Central memory CD4-positive, alpha-beta T cell (primary cell): ENCODE data around the gene MYH6.
"Not testable (repeated sequence)": the region's sequence is repeated elsewhere in the genome, so short reads cannot be mapped to it uniquely, and the experiment has no call there.

Experiments
- DNase-seq: peaks from one replicate; pipeline ENCODE4 v3.0.0; 2022

Gene MYH6

GRCh38 chr14:23392613-23393012, 15.5 kb downstream of the MYH6 start:
- no peak for DNase-seq

GRCh38 chr14:23389871-23390270, 18.2 kb downstream of the MYH6 start:
- not testable (repeated sequence) for DNase-seq

GRCh38 chr14:23389396-23389795, 18.7 kb downstream of the MYH6 start:
- DNase-seq, result no peak

GRCh38 chr14:23388996-23389395, 19.1 kb downstream of the MYH6 start:
- no peak for DNase-seq

- no peak for DNase-seq
Measured at GRCh38 chr14:23387916-23388882, 19.9 kb downstream of the MYH6 start.

GRCh38 chr14:23386999-23387398, 21.1 kb downstream of the MYH6 start:
- DNase-seq, result no peak

GRCh38 chr14:23386266-23386657, 21.8 kb downstream of the MYH6 start:
- not testable (repeated sequence) for DNase-seq

GRCh38 chr14:23385642-23386265, 22.3 kb downstream of the MYH6 start:
- DNase-seq, result no peak

GRCh38 chr14:23385244-23385641, 22.8 kb downstream of the MYH6 start:
- no peak for DNase-seq

- no peak for DNase-seq
Measured at GRCh38 chr14:23384364-23385080, 23.6 kb downstream of the MYH6 start.

- no peak for DNase-seq
Measured at GRCh38 chr14:23382731-23383440, 25.2 kb downstream of the MYH6 start.

GRCh38 chr14:23382276-23382675, 25.8 kb downstream of the MYH6 start:
- DNase-seq, result no peak

- no peak for DNase-seq
Measured at GRCh38 chr14:23381871-23382270, 26.2 kb downstream of the MYH6 start.

GRCh38 chr14:23380976-23381375, 27.1 kb downstream of the MYH6 start:
- DNase-seq, result no peak

GRCh38 chr14:23380197-23380914, 27.7 kb downstream of the MYH6 start:
- no peak for DNase-seq

GRCh38 chr14:23379366-23380196, 28.5 kb downstream of the MYH6 start:
- peak; percentile 53 for DNase-seq

GRCh38 chr14:23378612-23379220, 29.4 kb downstream of the MYH6 start:
- no peak for DNase-seq

- DNase-seq, result no peak
Measured at GRCh38 chr14:23377573-23378563, 30.2 kb downstream of the MYH6 start.

GRCh38 chr14:23377198-23377550, 30.9 kb downstream of the MYH6 start:
- DNase-seq, result no peak
